Inflammatory macrophage (primary cell): ENCODE data around the gene NDUFB8.

Experiments used
- DNase-seq, 2 donors: peaks; one replicate each; pipeline ENCODE4 v3.0.0-alpha.2; 2020 to 2022

The NDUFB8 gene

GRCh38 chr10:100535715-100536353 lies 6.2 kb upstream of the NDUFB8 start, which contains the start of gene HIF1AN:
HIF1AN (plus strand) TSS chr10:100535943; CDS start chr10:100535959, 16 bp downstream.
- peak; percentile 96 to 98 for DNase-seq

- no peak for DNase-seq
Measured at GRCh38 chr10:100535338-100535714, 5.7 kb upstream of the NDUFB8 start.

DNA sequence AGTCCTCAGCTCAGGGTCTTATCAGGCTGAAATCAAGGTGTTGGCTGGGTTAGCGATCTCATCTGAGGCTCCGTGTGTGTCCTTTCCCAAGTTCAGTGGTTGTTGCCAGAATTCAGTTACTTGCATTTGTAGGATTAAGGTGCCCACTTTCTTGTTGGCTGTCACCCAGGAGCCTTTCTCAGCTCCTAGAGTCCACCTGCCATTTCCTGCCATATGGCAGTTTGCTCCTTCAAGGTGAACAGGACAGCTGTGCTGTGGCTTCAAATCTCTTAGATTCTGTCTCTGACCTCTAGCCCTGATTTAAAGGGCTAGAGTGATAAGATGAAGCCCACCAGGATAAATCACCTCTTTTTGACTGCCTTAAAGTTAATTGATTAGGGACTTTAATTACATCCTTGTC lies 5.1 kb upstream of the NDUFB8 start:
- no peak for DNase-seq

- DNase-seq, result no peak
Measured at GRCh38 chr10:100531761-100532160, 2.1 kb upstream of the NDUFB8 start.

DNA sequence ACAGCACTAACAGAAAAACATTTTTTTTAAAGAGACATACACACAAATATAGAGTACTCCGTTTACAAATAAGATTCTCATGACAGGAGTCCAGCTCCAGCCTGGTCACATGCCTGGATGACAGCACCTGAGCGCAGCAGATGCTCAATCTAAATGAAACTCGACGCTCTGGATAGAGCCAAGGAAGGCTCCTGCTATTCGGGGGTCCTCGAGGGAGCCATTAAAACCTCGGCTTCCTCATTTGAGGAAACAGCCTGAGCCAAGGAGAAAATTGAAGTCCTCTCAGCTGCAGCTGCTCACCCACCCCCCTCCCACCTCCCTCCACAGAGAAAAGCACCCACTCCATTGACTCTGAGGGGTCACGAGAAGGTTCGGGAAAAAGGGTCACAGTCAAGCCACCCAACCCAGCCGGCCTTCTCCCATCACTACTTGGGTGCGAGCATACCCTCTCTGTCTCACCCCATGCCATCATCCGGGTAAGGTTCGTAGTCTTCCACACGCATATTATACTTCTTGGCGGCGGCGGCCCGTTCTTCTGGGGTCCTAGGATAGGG lies 673 bp downstream of the NDUFB8 start:
- peak; percentile 9 to 27 for DNase-seq

- DNase-seq, result no peak
Measured at GRCh38 chr10:100528123-100528886, 1.4 kb downstream of the NDUFB8 start.

DNA sequence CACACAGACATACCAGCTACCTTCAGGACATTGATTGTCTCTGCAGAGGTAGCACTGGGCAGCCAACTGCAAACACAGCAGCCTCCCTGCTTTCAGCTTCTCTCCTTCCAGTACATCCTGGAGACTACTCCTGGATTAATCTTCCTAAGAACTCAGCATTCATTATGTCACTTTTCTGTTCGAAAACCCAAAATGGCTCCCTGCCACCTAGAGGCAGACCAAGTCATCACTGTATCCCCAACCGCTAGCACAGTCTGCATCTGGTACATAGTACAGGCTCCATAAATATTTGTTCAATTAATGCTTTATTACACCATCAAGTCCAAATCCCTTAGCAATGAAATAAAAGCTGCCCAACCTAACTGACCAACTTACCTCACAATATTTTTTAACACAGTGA lies 5.0 kb downstream of the NDUFB8 start:
- DNase-seq, result no peak

DNA sequence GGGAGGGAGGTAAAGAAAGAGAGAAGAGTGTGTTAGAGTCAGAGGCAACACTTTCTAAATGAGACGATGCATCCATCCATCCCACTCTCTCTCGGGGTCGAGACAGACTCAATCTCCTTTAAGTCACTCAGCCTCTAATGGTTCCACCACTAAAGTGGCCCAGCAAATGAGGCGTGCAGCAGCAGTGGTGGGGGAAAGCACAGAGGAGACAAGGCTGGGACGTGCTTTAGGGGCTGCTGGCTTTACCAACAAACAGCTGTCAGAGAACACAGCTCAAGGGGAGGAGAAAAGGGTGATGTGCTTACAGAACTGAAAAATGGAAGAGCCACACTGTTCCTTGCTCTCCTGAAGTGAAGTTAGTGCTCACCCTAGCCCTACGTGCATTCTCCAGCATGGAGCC lies 5.5 kb downstream of the NDUFB8 start:
- DNase-seq, result no peak

GRCh38 chr10:100522945-100523344 lies 6.7 kb downstream of the NDUFB8 start:
- DNase-seq, result no peak

DNA sequence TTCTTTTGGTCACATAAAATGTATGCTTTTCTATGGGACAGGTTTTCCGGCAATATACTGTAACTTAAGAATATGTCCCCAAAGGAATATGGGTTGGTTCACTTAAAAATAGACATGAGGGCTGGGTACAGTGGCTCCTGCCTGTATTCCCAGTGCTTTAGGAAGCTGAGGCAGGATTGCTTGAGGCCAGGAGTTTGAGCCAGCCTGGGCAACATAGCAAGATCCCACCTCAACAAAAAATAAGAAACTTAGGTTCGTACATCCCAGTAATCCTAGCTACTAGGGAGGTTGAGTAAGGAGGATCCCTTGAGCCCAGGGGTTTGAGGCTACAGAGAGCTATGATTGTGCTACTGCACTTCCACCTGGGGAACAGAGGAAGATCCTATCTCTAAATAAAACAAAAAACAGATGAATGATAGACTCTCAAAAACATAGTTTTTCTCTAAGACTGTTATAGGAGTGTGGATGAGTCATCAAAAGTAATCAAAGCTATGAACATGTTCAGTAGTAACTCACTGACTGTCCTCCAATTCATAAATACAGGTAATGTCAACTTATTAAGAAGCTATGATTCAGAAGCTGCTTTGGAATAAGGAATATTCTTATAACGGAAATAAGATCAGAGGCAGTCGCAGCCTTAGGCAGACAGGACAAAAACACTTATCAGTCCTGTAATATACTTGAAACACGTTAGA lies 7.4 kb downstream of the NDUFB8 start:
- no peak for DNase-seq

DNA sequence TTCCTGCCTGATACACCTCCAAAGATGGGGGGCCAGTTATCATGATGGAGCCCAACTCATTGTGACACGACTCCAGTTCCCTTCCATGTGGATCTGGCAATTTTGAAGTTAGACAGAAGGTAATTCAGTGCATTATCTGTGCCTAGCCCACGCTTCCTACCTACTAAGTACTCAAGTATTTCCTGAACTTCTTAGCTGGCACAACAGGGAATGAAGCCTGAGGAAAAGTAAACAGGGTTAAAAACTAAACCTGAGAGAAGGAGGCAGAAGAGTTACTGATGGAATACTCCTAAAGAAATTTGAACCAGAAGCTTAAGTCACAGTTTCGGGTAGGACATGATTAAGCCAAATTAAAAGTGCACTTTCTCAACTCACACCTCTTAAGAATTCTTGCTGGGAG lies 8.9 kb downstream of the NDUFB8 start:
- DNase-seq, result no peak

GRCh38 chr10:100519311-100520051 lies 10.2 kb downstream of the NDUFB8 start, which contains the start of gene SEC31B:
SEC31B (minus strand) TSS chr10:100519861; CDS start chr10:100516952, 2,909 bp downstream.
- no peak for DNase-seq

GRCh38 chr10:100518761-100519241 lies 10.9 kb downstream of the NDUFB8 start:
- peak; percentile 58 to 64 for DNase-seq

GRCh38 chr10:100516847-100517246 lies 12.8 kb downstream of the NDUFB8 start:
- no peak for DNase-seq

DNA sequence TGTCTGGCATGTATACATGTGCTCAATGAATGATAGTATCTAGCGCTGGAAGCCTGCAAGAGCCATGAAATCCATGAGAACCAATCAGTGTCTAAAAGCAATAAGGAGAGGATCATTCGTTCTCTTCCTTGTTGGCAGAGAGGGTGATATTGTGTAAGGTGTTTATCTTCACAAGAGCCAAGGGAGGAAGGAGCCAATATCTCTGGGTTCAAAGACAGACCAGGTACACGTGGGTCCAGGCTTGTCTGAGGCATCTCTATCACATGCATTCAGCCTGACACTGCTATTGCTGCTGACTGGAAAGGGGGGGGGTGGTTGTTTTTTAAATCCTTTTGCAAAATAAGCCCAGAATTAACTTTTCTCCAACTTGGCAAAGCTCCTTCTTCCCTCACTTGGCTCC lies 14.1 kb downstream of the NDUFB8 start:
- DNase-seq, result no peak

DNA sequence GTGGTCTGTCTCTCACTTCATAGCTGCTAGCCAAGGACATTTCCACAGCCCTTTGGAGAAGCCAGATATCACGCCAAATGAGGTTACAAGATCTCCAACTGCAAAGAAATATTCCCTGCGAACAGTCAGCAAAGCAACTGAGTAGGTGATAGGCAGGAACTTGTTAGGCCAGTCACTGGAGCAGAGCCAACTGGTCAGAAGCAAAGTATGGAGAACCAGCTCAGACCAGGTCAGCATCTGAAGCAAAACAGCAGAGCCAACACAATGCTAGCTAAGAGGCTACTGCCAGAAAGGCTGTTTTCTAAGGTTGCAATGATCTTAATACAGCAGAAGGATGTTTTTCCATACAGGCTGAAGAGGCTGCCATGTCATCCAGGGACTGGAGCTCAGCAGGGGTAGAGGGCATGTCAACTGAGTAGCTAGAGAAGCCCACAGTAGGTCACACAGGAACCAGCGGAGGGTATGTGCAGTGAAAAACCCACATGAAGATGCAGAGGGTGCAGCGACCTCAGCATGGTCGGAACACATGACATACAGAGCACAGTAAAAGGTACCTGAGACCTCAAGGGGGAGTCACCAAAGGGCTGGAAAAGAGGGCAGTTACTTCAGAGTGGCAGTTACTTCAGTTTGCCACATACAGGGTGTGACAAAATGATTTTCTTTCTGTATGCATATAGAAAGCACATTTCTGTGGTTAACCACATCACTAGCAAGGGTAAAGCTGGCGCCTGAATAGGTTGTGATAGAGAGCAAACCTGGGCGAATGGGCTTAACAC lies 18.9 kb downstream of the NDUFB8 start:
- no peak for DNase-seq

GRCh38 chr10:100509241-100509840 lies 20.3 kb downstream of the NDUFB8 start:
- no peak for DNase-seq

DNA sequence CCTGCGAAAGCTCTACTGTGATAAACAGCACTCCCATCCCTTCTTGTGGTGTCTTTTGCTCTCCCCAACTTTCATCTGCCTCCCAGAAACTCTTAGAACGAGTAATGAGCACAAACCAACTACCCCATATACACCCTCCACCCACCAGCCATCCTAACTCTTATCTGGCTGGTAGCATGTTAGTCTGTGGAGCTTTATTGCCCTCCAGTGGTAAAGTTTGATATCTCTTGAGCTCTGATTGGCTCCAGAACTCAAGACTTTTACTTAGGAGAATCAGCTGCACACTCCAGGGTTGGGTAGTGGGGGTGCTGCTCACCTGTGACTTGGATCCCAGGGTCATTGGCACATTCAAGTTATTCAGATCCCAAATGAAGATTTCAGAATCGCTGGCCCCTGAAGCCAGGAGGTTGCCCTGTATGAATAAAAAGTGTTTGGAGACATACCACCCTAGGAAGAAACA lies 20.9 kb downstream of the NDUFB8 start:
- peak; percentile 46 to 58 for DNase-seq

GRCh38 chr10:100508266-100508665 lies 21.4 kb downstream of the NDUFB8 start:
- no peak for DNase-seq

DNA sequence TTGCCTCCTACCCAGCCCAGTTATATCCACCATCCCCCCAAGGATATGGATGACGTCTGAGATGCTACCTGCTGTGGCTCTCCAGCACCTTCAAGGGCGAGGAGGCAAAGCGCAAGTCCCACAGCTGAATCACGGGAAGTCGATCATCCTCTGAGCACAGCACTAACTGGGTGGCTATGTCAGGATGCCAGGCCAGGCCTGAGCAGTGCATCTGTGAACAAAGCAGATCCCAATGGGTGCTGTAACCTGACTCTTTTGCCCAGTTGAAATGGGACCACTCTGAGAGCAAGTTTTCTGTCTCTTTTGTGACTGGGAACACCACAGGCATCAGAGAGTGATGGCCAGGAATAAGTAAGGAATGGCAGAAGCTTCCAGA lies 22.3 kb downstream of the NDUFB8 start:
- DNase-seq, result no peak
